HG03095 (cell line): Measurements from ENCODE around the gene STX2.

Source experiments
- ATAC-seq: cut with Tn5 transposase; IDR thresholded peaks from one replicate; pipeline ENCODE4 v1.9.1; 2021; ENCODE audit warnings: moderate library complexity; ENCODE audit not compliant: unreplicated experiment

Gene STX2

GRCh38 chr12:130831876-130832405, 7.1 kb downstream of the STX2 start:
- ATAC-seq = no peak

GRCh38 chr12:130831246-130831645, 7.8 kb downstream of the STX2 start:
- no peak for ATAC-seq

- ATAC-seq = no peak
These were observed 8.9 kb downstream of the STX2 start for GRCh38 chr12:130830246-130830551.

GRCh38 chr12:130829391-130830245, 9.4 kb downstream of the STX2 start:
- no peak for ATAC-seq

- ATAC-seq = no peak
These were observed 10.2 kb downstream of the STX2 start for GRCh38 chr12:130828895-130829294.

- no peak for ATAC-seq
These were observed 11.6 kb downstream of the STX2 start for GRCh38 chr12:130827432-130827831.

- ATAC-seq = no peak
These were observed 12.8 kb downstream of the STX2 start for GRCh38 chr12:130826151-130826801.

- ATAC-seq = no peak
These were observed 13.3 kb downstream of the STX2 start for GRCh38 chr12:130825771-130826150.

GRCh38 chr12:130819681-130820080, 19.4 kb downstream of the STX2 start:
- no peak for ATAC-seq

GRCh38 chr12:130818635-130819576, 20.1 kb downstream of the STX2 start:
- peak; percentile 76 for ATAC-seq

- ATAC-seq = peak; percentile 1
These were observed 20.8 kb downstream of the STX2 start for GRCh38 chr12:130818272-130818634.

GRCh38 chr12:130817804-130818203, 21.2 kb downstream of the STX2 start:
- no peak for ATAC-seq

- ATAC-seq = no peak
These were observed 23.0 kb downstream of the STX2 start for GRCh38 chr12:130816097-130816496.

- no peak for ATAC-seq
These were observed 23.9 kb downstream of the STX2 start for GRCh38 chr12:130815028-130815741.

- ATAC-seq = no peak
These were observed 25.1 kb downstream of the STX2 start for GRCh38 chr12:130813949-130814348.

- no peak for ATAC-seq
These were observed 25.6 kb downstream of the STX2 start for GRCh38 chr12:130813436-130813835.

GRCh38 chr12:130809791-130810190, 29.3 kb downstream of the STX2 start:
- no peak for ATAC-seq

- ATAC-seq = no peak
These were observed 31.7 kb downstream of the STX2 start for GRCh38 chr12:130807309-130807708.

GRCh38 chr12:130806574-130806973, 32.5 kb downstream of the STX2 start:
- ATAC-seq = no peak

GRCh38 chr12:130805635-130806034, 33.4 kb downstream of the STX2 start:
- no peak for ATAC-seq

- ATAC-seq = no peak
These were observed 34.8 kb downstream of the STX2 start for GRCh38 chr12:130804216-130804615.
